A549 (cell line): ENCODE results near the gene THBS4.

ENCODE experiments used
- CHD4 ChIP-seq: fragments of 200-600 bp; sonication (generic); IDR thresholded peaks from 2 replicates; pipeline ENCODE4 v1.6.1; 2016; ENCODE audit warnings: antibody characterized with exemption, mild to moderate bottlenecking, borderline replicate concordance
- CTCF ChIP-seq: fragments of >200 bp; sonication (Bioruptor Twin); formaldehyde crosslinking; IDR thresholded peaks from 3 replicates; pipeline ENCODE4 v1.5.1; 2016
- EP300 ChIP-seq, 2 experiments: fragments of >200 bp; sonication (Bioruptor Twin); formaldehyde crosslinking; IDR thresholded peaks; 2 replicates in 1 of 2; 3 replicates in 1 of 2; pipeline ENCODE4 v1.6.1; 2016 to 2017
- FOSL2 ChIP-seq, 2 experiments: fragments of 450-650 bp in 1 of 2; fragments of >200 bp in 1 of 2; sonication (Bioruptor Twin) in 1 of 2; formaldehyde crosslinking; IDR thresholded peaks; 2 replicates each; pipeline versions ENCODE4 v1.5.0 to v1.6.1; 2016 to 2020; ENCODE audit warnings: mild to moderate bottlenecking in 1 of 2, moderate library complexity in 1 of 2
- HMGXB4 ChIP-seq: fragments of 250-450 bp; sonication (Bioruptor Pico); IDR thresholded peaks from 2 replicates; pipeline ENCODE4 v1.5.0; 2021; ENCODE audit warnings: mild to moderate bottlenecking, moderate library complexity, borderline replicate concordance
- JUNB ChIP-seq: fragments of >200 bp; sonication (Bioruptor Twin); formaldehyde crosslinking; IDR thresholded peaks from 2 replicates; pipeline ENCODE4 v1.6.1; 2016
- POLR2A ChIP-seq: IDR thresholded peaks from 2 replicates; pipeline ENCODE4 v1.6.1; 2012; ENCODE audit warnings: mild to moderate bottlenecking, low read length
- RCOR1 ChIP-seq: fragments of 150-350 bp; IDR thresholded peaks from 2 replicates; pipeline ENCODE4 v1.6.1; 2014; ENCODE audit warnings: antibody characterized with exemption, low read length, low read depth

DNA sequence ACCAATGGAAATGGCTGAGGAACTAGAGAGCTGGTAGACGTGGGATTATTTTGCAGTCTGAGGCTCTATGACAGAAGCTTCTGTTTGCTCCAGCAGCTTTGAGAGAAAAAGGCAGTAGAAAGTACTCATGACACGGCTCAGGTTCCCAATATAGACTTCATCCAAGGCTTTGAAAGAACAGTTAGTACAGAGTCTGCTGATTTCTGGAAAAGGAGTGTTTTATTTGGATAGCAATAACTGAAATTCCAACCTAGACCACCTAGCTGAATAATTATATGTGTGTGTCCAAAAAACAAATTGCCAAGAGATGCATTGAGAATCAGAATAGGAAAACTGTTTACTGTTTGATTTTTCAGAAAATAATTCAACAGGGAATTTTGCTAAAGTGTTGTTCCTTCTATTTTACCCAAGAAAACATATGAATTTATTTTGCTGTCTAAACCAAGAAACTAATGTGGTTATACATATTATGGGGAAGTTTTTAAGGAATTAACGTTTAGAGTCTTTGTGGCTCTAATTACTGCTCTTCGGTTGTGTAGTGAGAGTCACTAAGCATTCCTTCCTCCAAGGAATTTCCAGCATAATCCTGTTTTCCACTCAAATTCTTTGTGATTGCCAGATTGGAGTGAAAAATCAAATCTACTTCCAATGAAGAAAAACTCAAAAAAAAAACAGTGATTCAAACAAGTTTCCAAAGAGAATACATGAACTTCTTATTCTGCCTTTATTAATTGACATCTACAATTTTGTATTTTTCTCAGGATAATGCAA is 26.0 kb upstream of the THBS4 start:
- TF ChIP-seq RCOR1 (no peak), CHD4 (no peak), JUNB (no peak), POLR2A (no peak), HMGXB4 (CRISPR knock-in tag) (no peak), CTCF (no peak), EP300 (IDR thresholded peaks at IDR 0.05) (no peak), FOSL2 (IDR thresholded peaks at IDR 0.05) (no peak), FOSL2 (CRISPR knock-in tag; IDR thresholded peaks at IDR 0.05) (no peak)
